HepG2 (cell line): ENCODE measurements around the gene ZNF23. TPM values are rescaled to one million over a fixed set of nuclear protein-coding genes. Genes with fewer than 3 reads are reported as not detected.
A peak's percentile ranks its signal among the peaks of the same experiment; 100 is the strongest.

Source experiments
- ATAC-seq: fragments of 200-7000 bp; cut with Tn5 transposase; 3 replicates; pipeline ENCODE4 v1.9.1; 2020; ENCODE audit warnings: mild to moderate bottlenecking, moderate library complexity
- BruUV-seq: library from RNA; stranded (reverse); fragments of 400-500 nt; replicated peaks from 2 replicates; lab custom pipeline; 2021; lab: Mats Ljungman, UMichigan
- CTCF ChIA-PET: fragments of 300-600 bp; formaldehyde crosslinking; extraction: SDS; loops from one replicate; lab custom pipeline; 2021; ENCODE audit warnings: low total read pairs, inconsistent platforms, low intra/inter-chr PET ratio; lab: Yijun Ruan, JAX
- POLR2A ChIA-PET: fragments of 350-600 bp; sonication (Branson Sonifier 250); formaldehyde crosslinking; loops from one replicate; lab custom pipeline; 2020; ENCODE audit warnings: antibody characterized with exemption, inconsistent platforms; lab: Yijun Ruan, JAX
- DNase-seq: peaks from one replicate; pipeline ENCODE4 v3.0.0-alpha.2; 2015; ENCODE audit warnings: low spot score
- FAIRE-seq: peaks from 3 replicates; lab custom pipeline; 2011; peaks lifted over from hg19 to GRCh38; lab: Jason Lieb, UNC
- H2AFZ ChIP-seq: one replicate; pipeline ENCODE4 v1.6.1; 2011; ENCODE audit warnings: low read length, inconsistent platforms
- H3K27ac ChIP-seq: fragments of 300-600 bp; 3 replicates; pipeline ENCODE4 v1.8.0; 2011; ENCODE audit warnings: mixed run types, mild to moderate bottlenecking, mixed read lengths, low read length, inconsistent platforms; ENCODE audit not compliant: insufficient read depth; ENCODE audit errors: extremely low read length
- H3K27me3 ChIP-seq, 2 experiments: fragments of 200-600 bp in 1 of 2; 2 replicates in 1 of 2; 3 replicates in 1 of 2; pipeline versions ENCODE4 v1.6.0 to v1.8.0; 2011; ENCODE audit warnings: low read length in 2 of 2, mild to moderate bottlenecking in 2 of 2, moderate library complexity in 2 of 2, inconsistent platforms in 1 of 2; ENCODE audit not compliant: insufficient read depth in 2 of 2, control insufficient read depth in 1 of 2
- H3K36me3 ChIP-seq, 2 experiments: fragments of 200-600 bp in 1 of 2; replicated peaks in 1 of 2; 2 replicates in 1 of 2; 3 replicates in 1 of 2; pipeline versions ENCODE4 v1.5.1 to v1.8.0; 2011; ENCODE audit warnings: low read length in 2 of 2, inconsistent platforms in 1 of 2; ENCODE audit not compliant: insufficient read depth in 2 of 2, control insufficient read depth in 1 of 2
- H3K4me1 ChIP-seq: 2 replicates; pipeline ENCODE4 v1.5.1; 2012; ENCODE audit warnings: low read length, inconsistent platforms; ENCODE audit not compliant: insufficient read depth
- H3K4me2 ChIP-seq: 2 replicates; pipeline ENCODE4 v1.6.0; 2011; ENCODE audit warnings: low read depth, low read length, inconsistent platforms
- H3K4me3 ChIP-seq, 3 experiments: fragments of 200-600 bp in 1 of 3; sonication (generic), shearing (Covaris generic) in 1 of 3; replicated peaks in 1 of 3; 2 replicates each; pipeline ENCODE4 v1.5.1; 2011 to 2016; ENCODE audit warnings: low read length in 3 of 3, inconsistent platforms in 2 of 3, low read depth in 2 of 3, mild to moderate bottlenecking in 2 of 3, control low read depth in 1 of 3, mixed read lengths in 1 of 3; ENCODE audit not compliant: insufficient read depth in 1 of 3
- H3K79me2 ChIP-seq: one replicate; pipeline ENCODE4 v1.6.1; 2011; ENCODE audit warnings: low read length, inconsistent platforms; ENCODE audit not compliant: insufficient read depth
- H3K9ac ChIP-seq: 2 replicates; pipeline ENCODE4 v1.6.0; 2011; ENCODE audit warnings: mild to moderate bottlenecking, low read depth, low read length, inconsistent platforms; ENCODE audit not compliant: insufficient read depth
- H3K9me3 ChIP-seq: 2 replicates; pipeline ENCODE4 v1.5.1; 2012; ENCODE audit warnings: mild to moderate bottlenecking, low read length
- H4K20me1 ChIP-seq: 2 replicates; pipeline ENCODE4 v1.6.0; 2011; ENCODE audit warnings: inconsistent platforms, mild to moderate bottlenecking, low read length, moderate library complexity; ENCODE audit not compliant: insufficient read depth
- ARHGAP35 ChIP-seq: sonication (generic); formaldehyde crosslinking; IDR thresholded peaks from 2 replicates; pipeline ENCODE4 v1.9.0; 2022; ENCODE audit warnings: mild to moderate bottlenecking, inconsistent platforms, moderate library complexity, missing genetic modification reagents, borderline replicate concordance
- ARNTL ChIP-seq: sonication (generic); formaldehyde crosslinking; IDR thresholded peaks from 2 replicates; pipeline ENCODE4 v1.4.0; 2020; ENCODE audit warnings: mild to moderate bottlenecking, missing genetic modification reagents
- NCOA5 ChIP-seq: sonication (generic); formaldehyde crosslinking; IDR thresholded peaks from 2 replicates; pipeline ENCODE4 v1.4.0; 2020; ENCODE audit warnings: missing genetic modification reagents
- PRMT3 ChIP-seq: sonication (generic); formaldehyde crosslinking; IDR thresholded peaks from 2 replicates; pipeline ENCODE4 v1.8.1; 2022; ENCODE audit warnings: low read depth, mild to moderate bottlenecking, moderate library complexity, missing genetic modification reagents, borderline replicate concordance
- SMAD1 ChIP-seq: sonication (generic); formaldehyde crosslinking; IDR thresholded peaks from 2 replicates; pipeline ENCODE4 v1.4.0; 2020; ENCODE audit warnings: missing genetic modification reagents, low read depth, mild to moderate bottlenecking, borderline replicate concordance
- SUZ12 ChIP-seq: fragments of 150-350 bp; IDR thresholded peaks from 2 replicates; pipeline ENCODE4 v1.6.1; 2014; ENCODE audit warnings: low read depth, low read length
- ZNF251 ChIP-seq: sonication (generic); formaldehyde crosslinking; IDR thresholded peaks from 2 replicates; pipeline ENCODE4 v1.9.0; 2021; ENCODE audit warnings: mild to moderate bottlenecking, missing genetic modification reagents
- ZNF543 ChIP-seq: sonication (generic); formaldehyde crosslinking; IDR thresholded peaks from 2 replicates; pipeline ENCODE4 v1.4.0; 2020; ENCODE audit warnings: mild to moderate bottlenecking, missing genetic modification reagents
- WGBS: methylation state at CpG from one replicate; pipeline ENCODE4 v1.1.6; 2017; ENCODE audit warnings: low lambda C conversion rate; 5-methylcytosine and 5-hydroxymethylcytosine counted together
- in situ Hi-C: cut with HindIII; loops from 2 replicates; pipeline ENCODE4 v1.10.0; 2017; ENCODE audit warnings: low pct_unique_long_range_greater_than_20kb; ENCODE audit not compliant: extremely low pct_ligation_motif_present
- intact Hi-C: fragments of 100-400 bp; cut with micrococcal nuclease; formaldehyde crosslinking; loops from one replicate; pipeline ENCODE4 v1.10.0; 2022; ENCODE audit not compliant: unreplicated experiment
- polyA plus RNA-seq, 8 experiments: library from polyadenylated mRNA; depleted of rRNA in 3 of 8; stranded (reverse) in 7 of 8; unstranded in 1 of 8; fragments of >200 nt; fragmentation: Illumina TruSeq in 4 of 8; extraction: Trizol in 4 of 8; gene quantifications; 2 replicates each; pipeline versions ENCODE4 v1.2.1 to v1.2.3, GENCODE V29; 2011 to 2016; ENCODE audit warnings: low read depth in 4 of 8, missing spikeins in 1 of 8, mixed read lengths in 1 of 8; ENCODE audit not compliant: insufficient read depth in 1 of 8
- total RNA-seq, 5 experiments: library from RNA; depleted of rRNA; stranded (reverse); fragments of >200 nt; fragmentation: Illumina TruSeq; extraction: Trizol; gene quantifications; 2 replicates each; pipeline ENCODE4 v1.2.3, GENCODE V29; 2016; ENCODE audit warnings: low read depth in 1 of 5
- TF ChIP-seq, protein P1 (sequence below): sonication (generic); formaldehyde crosslinking; IDR thresholded peaks from 2 replicates; pipeline ENCODE4 v1.9.0; 2021; ENCODE audit warnings: missing genetic modification reagents, mild to moderate bottlenecking, borderline replicate concordance
- TF ChIP-seq, protein P2 (sequence below): sonication (generic); formaldehyde crosslinking; IDR thresholded peaks from 2 replicates; pipeline ENCODE4 v1.5.0; 2020; ENCODE audit warnings: mild to moderate bottlenecking, missing genetic modification reagents
- TF ChIP-seq, protein P3 (sequence below): IDR thresholded peaks from 2 replicates; pipeline ENCODE4 v1.6.1; 2016; ENCODE audit warnings: low read depth
- TF ChIP-seq, protein P4 (sequence below): sonication (generic); formaldehyde crosslinking; IDR thresholded peaks from 2 replicates; pipeline ENCODE4 v1.5.1; 2020; ENCODE audit warnings: missing genetic modification reagents, mild to moderate bottlenecking, borderline replicate concordance

Gene ZNF23
- total and polyA plus RNA-seq, 2 of the 13 experiments (the other 11 are each of a cell fraction or from before 2014, with no cell fraction given): 8.6 to 12.2 TPM

DNA sequence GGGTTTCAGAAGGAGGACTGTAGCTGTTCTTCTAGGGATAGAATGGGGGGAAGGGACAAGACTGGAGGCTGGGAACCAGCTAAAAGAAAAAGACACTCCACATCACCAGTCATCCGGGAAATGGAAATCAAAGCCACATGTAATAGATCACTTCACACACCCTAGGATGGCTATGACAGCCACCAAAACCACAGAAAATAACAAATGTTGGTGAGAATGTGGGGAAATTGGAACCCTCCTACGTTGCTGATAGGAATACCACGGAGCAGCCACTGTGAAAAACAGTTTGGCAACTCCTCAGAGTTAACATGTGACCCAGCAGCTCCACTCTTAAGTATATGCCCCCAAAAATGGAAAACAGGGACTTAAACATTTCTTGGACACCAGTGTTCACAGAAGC lies 22.5 kb downstream of the ZNF23 start:
- in situ Hi-C loops (no loop called here), intact Hi-C loops (no loop called here)
- H3K9ac ChIP-seq: no peak overlapping the region
- H3K4me3 ChIP-seq: no peak overlapping the region
- H3K36me3 ChIP-seq: no peaks in the 10 kb centered on the region
- peaks cover 8% of the 10 kb centered on the region for H3K4me1 ChIP-seq
- TF ChIP-seq PRMT3 (no peak), NCOA5 (no peak), SUZ12 (no peak), ZNF251 (no peak)
- TF ChIP-seq, protein P1, sequence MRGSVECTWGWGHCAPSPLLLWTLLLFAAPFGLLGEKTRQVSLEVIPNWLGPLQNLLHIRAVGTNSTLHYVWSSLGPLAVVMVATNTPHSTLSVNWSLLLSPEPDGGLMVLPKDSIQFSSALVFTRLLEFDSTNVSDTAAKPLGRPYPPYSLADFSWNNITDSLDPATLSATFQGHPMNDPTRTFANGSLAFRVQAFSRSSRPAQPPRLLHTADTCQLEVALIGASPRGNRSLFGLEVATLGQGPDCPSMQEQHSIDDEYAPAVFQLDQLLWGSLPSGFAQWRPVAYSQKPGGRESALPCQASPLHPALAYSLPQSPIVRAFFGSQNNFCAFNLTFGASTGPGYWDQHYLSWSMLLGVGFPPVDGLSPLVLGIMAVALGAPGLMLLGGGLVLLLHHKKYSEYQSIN (CRISPR knock-in tag): no peak
- ChIA-PET POLR2A (no interaction called here), CTCF (interaction anchor here (3.1 kb wide), 1 partner anchor 27 kb away, joined by 53 read pairs; no protein-coding TSS in a partner anchor)
- WGBS: 11% methylated on average over 3 of the region's 3 CpGs
- H3K27ac ChIP-seq: no peak overlapping the region
- DNase-seq: no peak
- no peaks in the 10 kb centered on the region for H3K79me2 ChIP-seq
- no peaks in the 10 kb centered on the region for H4K20me1 ChIP-seq
- peak; percentile 26 for FAIRE-seq
- H3K9me3 ChIP-seq: no peaks in the 10 kb centered on the region
- no peak overlapping the region for H2AFZ ChIP-seq
- no TSS peak for BruUV-seq
- peaks cover 5 to 30% of the 10 kb centered on the region in 2 experiments for H3K27me3 ChIP-seq
- no peak overlapping the region for H3K4me2 ChIP-seq
- no peak for ATAC-seq

DNA sequence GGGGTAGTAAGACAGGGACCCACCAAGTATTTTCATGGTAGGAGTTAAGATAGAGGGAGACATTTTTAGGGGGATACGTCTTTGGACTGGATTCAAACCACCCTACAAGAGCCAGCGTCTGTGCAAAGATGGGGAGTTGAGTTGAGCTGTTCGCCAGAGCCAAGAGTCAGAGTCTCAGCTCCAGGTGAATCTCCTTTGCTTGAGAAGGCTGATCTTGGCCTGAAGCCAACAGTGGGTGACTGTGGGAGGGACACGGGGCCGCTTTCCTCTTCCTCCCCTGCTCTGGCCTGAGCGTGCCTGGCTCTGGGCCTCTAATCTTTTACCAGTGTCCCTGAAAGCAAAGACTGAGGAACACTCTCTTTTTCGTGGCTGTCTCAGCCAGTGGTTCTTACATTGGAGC lies 25.6 kb downstream of the ZNF23 start:
- no TSS peak for BruUV-seq
- H3K36me3 ChIP-seq: no peaks in the 10 kb centered on the region
- 33% methylated on average over 7 of the region's 7 CpGs for whole genome bisulfite sequencing
- intact Hi-C loops: no loop called here
- H3K9ac ChIP-seq: no peak overlapping the region
- FAIRE-seq (no peak), DNase-seq (no peak), ATAC-seq (no peak)
- no peaks in the 10 kb centered on the region for H3K79me2 ChIP-seq
- no peak overlapping the region for H3K27ac ChIP-seq
- H3K4me2 ChIP-seq: no peak overlapping the region
- POLR2A ChIA-PET: no interaction called here
- H3K27me3 ChIP-seq: peaks cover 12 to 53% of the 10 kb centered on the region in 2 experiments
- H3K4me1 ChIP-seq: peaks cover 8% of the 10 kb centered on the region
- no peaks in the 10 kb centered on the region for H3K9me3 ChIP-seq
- H3K4me3 ChIP-seq: no peak overlapping the region
- CTCF ChIA-PET: no interaction called here
- no peaks in the 10 kb centered on the region for H4K20me1 ChIP-seq
- no peak overlapping the region for H2AFZ ChIP-seq
- in situ Hi-C loops: no loop called here
- TF ChIP-seq ZNF543 (CRISPR knock-in tag): no peak
- TF ChIP-seq ARNTL (CRISPR knock-in tag): no peak
- no peak for TF ChIP-seq ARHGAP35 (CRISPR knock-in tag)
- TF ChIP-seq, protein P2, sequence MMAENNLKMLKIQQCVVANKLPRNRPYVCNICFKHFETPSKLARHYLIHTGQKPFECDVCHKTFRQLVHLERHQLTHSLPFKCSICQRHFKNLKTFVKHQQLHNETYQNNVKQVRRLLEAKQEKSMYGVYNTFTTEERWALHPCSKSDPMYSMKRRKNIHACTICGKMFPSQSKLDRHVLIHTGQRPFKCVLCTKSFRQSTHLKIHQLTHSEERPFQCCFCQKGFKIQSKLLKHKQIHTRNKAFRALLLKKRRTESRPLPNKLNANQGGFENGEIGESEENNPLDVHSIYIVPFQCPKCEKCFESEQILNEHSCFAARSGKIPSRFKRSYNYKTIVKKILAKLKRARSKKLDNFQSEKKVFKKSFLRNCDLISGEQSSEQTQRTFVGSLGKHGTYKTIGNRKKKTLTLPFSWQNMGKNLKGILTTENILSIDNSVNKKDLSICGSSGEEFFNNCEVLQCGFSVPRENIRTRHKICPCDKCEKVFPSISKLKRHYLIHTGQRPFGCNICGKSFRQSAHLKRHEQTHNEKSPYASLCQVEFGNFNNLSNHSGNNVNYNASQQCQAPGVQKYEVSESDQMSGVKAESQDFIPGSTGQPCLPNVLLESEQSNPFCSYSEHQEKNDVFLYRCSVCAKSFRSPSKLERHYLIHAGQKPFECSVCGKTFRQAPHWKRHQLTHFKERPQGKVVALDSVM (CRISPR knock-in tag): no peak
- TF ChIP-seq, protein P3, sequence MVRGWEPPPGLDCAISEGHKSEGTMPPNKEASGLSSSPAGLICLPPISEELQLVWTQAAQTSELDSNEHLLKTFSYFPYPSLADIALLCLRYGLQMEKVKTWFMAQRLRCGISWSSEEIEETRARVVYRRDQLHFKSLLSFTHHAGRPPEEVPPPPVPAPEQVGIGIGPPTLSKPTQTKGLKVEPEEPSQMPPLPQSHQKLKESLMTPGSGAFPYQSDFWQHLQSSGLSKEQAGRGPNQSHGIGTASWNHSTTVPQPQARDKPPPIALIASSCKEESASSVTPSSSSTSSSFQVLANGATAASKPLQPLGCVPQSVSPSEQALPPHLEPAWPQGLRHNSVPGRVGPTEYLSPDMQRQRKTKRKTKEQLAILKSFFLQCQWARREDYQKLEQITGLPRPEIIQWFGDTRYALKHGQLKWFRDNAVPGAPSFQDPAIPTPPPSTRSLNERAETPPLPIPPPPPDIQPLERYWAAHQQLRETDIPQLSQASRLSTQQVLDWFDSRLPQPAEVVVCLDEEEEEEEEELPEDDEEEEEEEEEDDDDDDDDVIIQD (CRISPR knock-in tag): no peak
- TF ChIP-seq SMAD1 (CRISPR knock-in tag): no peak
- TF ChIP-seq, protein P4, sequence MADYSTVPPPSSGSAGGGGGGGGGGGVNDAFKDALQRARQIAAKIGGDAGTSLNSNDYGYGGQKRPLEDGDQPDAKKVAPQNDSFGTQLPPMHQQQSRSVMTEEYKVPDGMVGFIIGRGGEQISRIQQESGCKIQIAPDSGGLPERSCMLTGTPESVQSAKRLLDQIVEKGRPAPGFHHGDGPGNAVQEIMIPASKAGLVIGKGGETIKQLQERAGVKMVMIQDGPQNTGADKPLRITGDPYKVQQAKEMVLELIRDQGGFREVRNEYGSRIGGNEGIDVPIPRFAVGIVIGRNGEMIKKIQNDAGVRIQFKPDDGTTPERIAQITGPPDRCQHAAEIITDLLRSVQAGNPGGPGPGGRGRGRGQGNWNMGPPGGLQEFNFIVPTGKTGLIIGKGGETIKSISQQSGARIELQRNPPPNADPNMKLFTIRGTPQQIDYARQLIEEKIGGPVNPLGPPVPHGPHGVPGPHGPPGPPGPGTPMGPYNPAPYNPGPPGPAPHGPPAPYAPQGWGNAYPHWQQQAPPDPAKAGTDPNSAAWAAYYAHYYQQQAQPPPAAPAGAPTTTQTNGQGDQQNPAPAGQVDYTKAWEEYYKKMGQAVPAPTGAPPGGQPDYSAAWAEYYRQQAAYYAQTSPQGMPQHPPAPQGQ (CRISPR knock-in tag): no peak
